Measurements from ENCODE around the gene DKKL1.
A peak's percentile ranks its signal among the peaks of the same experiment; 100 is the strongest.

The DKKL1 gene

DNA sequence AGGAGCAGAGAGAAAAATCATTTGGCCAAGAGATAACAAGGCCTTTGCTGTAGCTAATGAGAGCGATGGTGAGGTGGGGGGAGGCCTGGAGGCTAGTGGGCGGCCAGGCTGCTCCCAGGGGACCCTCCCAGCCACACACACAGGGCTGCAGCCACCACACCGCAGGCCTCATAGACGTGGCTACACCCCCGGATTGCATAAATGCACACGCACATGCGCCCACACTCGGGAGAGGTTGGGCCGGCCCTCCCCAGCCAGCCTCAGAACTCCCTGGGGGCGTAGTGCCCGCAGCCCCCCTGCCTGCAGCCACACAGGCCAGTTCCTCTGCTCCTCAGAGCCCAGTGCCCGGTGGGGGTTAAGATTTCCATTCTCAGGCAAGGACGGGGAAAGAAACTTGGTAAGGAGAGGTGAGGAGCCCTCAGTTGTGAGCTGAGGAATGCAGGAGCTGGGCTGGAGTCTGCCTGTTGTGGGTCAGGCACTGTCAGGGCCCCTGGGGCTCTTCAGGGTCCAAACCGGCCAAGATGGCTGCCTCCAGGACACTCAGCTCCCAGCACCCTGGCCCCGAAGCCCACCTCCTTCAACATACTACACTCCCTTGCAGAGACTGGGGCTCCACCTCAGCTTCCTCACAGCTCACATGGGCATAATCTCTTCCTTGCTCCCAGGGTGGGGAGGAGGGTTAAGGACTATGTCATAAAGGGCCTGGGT is 51.6 kb downstream of the DKKL1 start:
- TF ChIP-seq, protein P1, sequence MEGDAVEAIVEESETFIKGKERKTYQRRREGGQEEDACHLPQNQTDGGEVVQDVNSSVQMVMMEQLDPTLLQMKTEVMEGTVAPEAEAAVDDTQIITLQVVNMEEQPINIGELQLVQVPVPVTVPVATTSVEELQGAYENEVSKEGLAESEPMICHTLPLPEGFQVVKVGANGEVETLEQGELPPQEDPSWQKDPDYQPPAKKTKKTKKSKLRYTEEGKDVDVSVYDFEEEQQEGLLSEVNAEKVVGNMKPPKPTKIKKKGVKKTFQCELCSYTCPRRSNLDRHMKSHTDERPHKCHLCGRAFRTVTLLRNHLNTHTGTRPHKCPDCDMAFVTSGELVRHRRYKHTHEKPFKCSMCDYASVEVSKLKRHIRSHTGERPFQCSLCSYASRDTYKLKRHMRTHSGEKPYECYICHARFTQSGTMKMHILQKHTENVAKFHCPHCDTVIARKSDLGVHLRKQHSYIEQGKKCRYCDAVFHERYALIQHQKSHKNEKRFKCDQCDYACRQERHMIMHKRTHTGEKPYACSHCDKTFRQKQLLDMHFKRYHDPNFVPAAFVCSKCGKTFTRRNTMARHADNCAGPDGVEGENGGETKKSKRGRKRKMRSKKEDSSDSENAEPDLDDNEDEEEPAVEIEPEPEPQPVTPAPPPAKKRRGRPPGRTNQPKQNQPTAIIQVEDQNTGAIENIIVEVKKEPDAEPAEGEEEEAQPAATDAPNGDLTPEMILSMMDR (IDR thresholded peaks at IDR 0.05; ENCODE audit: extremely low read depth, missing control alignments), result no peak
- peak; percentile 81 for DNase-seq (ENCODE audit: low spot score)

- peak; percentile 11 for DNase-seq (ENCODE audit: low spot score)
These were observed 52.1 kb downstream of the DKKL1 start for GRCh38 chr19:49415810-49416200.

DNA sequence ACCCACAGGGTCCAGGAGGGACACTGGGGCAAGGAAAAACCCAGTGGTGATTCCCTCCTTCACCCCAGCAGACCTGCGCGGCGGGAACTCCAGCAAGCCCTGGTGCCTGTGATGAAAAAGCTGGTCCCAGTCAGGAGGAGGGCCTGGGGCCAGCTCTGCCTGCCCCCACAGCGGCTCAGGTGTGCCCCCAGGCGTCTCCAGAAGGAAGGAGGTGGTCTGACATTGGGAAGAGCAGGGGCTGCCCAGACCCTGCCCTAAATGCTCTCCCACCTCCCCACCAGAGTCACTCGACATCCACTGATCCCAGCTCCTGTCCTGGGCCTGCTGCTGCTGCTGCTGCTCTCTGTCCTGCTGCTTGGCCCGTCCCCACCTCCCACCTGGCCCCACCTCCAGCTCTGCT is 53.4 kb downstream of the DKKL1 start:
- peak; percentile 12 for DNase-seq (ENCODE audit: low spot score)
- TF ChIP-seq, protein P1 (IDR thresholded peaks at IDR 0.05; ENCODE audit: extremely low read depth, missing control alignments), result no peak

More at GRCh38 chr19:49415810-49416200, 52.1 kb downstream of the DKKL1 start:
- TF ChIP-seq, protein P1 (IDR thresholded peaks at IDR 0.05; ENCODE audit: extremely low read depth, missing control alignments), result no peak

DNA sequence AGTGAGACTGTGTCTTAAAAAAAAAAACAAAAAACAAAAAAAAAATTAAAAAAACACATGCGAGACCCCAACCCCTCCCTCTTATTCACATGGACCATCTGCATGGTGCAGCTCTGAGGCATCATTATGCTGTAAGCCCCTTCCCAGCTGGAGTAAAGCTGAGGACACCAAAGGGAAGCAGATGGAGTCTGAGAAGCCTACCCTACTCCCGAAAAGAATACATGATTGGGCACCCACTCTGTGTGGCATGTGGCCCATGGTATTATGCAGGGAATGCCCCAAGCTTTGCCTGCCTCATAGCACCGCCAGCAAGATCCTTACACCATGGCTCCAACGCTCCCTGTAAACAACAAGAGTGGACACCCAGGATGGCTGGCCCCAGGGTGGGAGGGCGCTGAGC is 54.8 kb downstream of the DKKL1 start:
- no peak for DNase-seq (ENCODE audit: low spot score)
- TF ChIP-seq, protein P1 (IDR thresholded peaks at IDR 0.05; ENCODE audit: extremely low read depth, missing control alignments), result no peak

DNA sequence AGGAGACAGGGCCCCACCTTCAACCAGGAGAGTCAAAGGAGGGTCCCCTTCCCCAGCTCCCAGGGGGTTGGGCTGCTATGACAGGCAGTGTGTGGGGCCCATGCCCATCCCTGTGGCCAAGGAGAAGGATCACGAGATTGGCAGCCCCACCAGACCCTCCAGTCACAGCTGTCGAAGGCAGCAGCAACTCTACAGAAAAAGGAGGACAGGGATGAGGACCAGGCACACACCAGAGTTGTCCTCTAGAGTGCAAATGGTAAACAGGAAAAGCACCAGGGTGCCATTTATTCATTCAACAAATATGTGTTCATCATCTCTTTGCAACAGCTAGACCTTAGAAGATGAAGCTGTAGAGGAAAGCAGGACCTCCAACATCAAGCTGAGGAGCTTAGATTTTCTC is 55.5 kb downstream of the DKKL1 start:
- DNase-seq (ENCODE audit: low spot score), result no peak
- TF ChIP-seq, protein P1 (IDR thresholded peaks at IDR 0.05; ENCODE audit: extremely low read depth, missing control alignments), result no peak

- TF ChIP-seq, protein P1 (IDR thresholded peaks at IDR 0.05; ENCODE audit: extremely low read depth, missing control alignments), result no peak
- DNase-seq (ENCODE audit: low spot score), result no peak
These were observed 56.5 kb downstream of the DKKL1 start for GRCh38 chr19:49420227-49420626.

- peak; percentile 65 for DNase-seq (ENCODE audit: low spot score)
- TF ChIP-seq, protein P1 (IDR thresholded peaks at IDR 0.05; ENCODE audit: extremely low read depth, missing control alignments), result no peak
These were observed 57.6 kb downstream of the DKKL1 start for GRCh38 chr19:49421039-49421877.
